H9 (cell line): ENCODE results near the gene DFFB. TPM values are rescaled to one million over a fixed set of nuclear protein-coding genes. Genes with fewer than 3 reads are reported as not detected.

Source experiments
- DNase-seq: peaks from one replicate; pipeline ENCODE4 v3.0.0-alpha.2; 2017
- H2AFZ ChIP-seq: one replicate; pipeline ENCODE4 v1.6.1; 2013; ENCODE audit warnings: mild to moderate bottlenecking, low read length, control low read depth, moderate library complexity
- H2AK5ac ChIP-seq: 2 replicates; pipeline ENCODE4 v1.6.1; 2013; ENCODE audit warnings: low read length, control low read depth, mixed read lengths; ENCODE audit not compliant: insufficient read length
- H2BK120ac ChIP-seq: one replicate; pipeline ENCODE4 v1.6.1; 2013; ENCODE audit warnings: low read depth, mild to moderate bottlenecking, low read length, control low read depth, inconsistent platforms; ENCODE audit not compliant: poor library complexity, severe bottlenecking
- H2BK12ac ChIP-seq: 2 replicates; pipeline ENCODE4 v1.6.1; 2013; ENCODE audit warnings: low read length, control low read depth, mixed read lengths, low read depth; ENCODE audit not compliant: insufficient read length
- H2BK15ac ChIP-seq: 2 replicates; pipeline ENCODE4 v1.6.1; 2013; ENCODE audit warnings: low read depth, low read length, control low read depth
- H2BK20ac ChIP-seq: one replicate; pipeline ENCODE4 v1.6.1; 2013; ENCODE audit warnings: low read depth, mild to moderate bottlenecking, low read length, control low read depth, inconsistent platforms; ENCODE audit not compliant: poor library complexity, severe bottlenecking
- H2BK5ac ChIP-seq: 2 replicates; pipeline ENCODE4 v1.6.1; 2013; ENCODE audit warnings: low read length, control low read depth, mixed read lengths; ENCODE audit not compliant: insufficient read length
- H3K14ac ChIP-seq: 2 replicates; pipeline ENCODE4 v1.6.1; 2013; ENCODE audit warnings: low read length, control low read depth; ENCODE audit not compliant: insufficient read depth
- H3K18ac ChIP-seq: 2 replicates; pipeline ENCODE4 v1.6.1; 2013; ENCODE audit warnings: low read depth, mild to moderate bottlenecking, mixed read lengths, low read length, control low read depth; ENCODE audit not compliant: insufficient read length
- H3K23ac ChIP-seq: 2 replicates; pipeline ENCODE4 v1.6.1; 2013; ENCODE audit warnings: low read length, control low read depth, mixed read lengths, low read depth; ENCODE audit not compliant: insufficient read length
- H3K23me2 ChIP-seq: 2 replicates; pipeline ENCODE4 v1.6.1; 2013; ENCODE audit warnings: low read depth, mild to moderate bottlenecking, mixed read lengths, low read length, control low read depth; ENCODE audit not compliant: insufficient read length, poor library complexity, severe bottlenecking
- H3K27ac ChIP-seq: 2 replicates; pipeline ENCODE4 v1.5.1; 2013; ENCODE audit warnings: low read length, control low read depth, mixed read lengths, low read depth; ENCODE audit not compliant: insufficient read length
- H3K27me3 ChIP-seq: 2 replicates; pipeline ENCODE4 v1.6.1; 2013; ENCODE audit warnings: low read length, control low read depth, inconsistent platforms; ENCODE audit not compliant: insufficient read depth
- H3K4ac ChIP-seq: 2 replicates; pipeline ENCODE4 v1.6.1; 2013; ENCODE audit warnings: low read depth, mild to moderate bottlenecking, control low read depth, inconsistent platforms, low read length, moderate library complexity
- H3K4me1 ChIP-seq: 2 replicates; pipeline ENCODE4 v1.6.1; 2013; ENCODE audit warnings: low read length, control low read depth, inconsistent platforms; ENCODE audit not compliant: insufficient read depth
- H3K4me2 ChIP-seq: 2 replicates; pipeline ENCODE4 v1.6.1; 2013; ENCODE audit warnings: low read length, control low read depth, mixed read lengths; ENCODE audit not compliant: insufficient read length, insufficient read depth
- H3K56ac ChIP-seq: 2 replicates; pipeline ENCODE4 v1.6.1; 2013; ENCODE audit warnings: low read depth, mild to moderate bottlenecking, mixed read lengths, low read length, control low read depth; ENCODE audit not compliant: insufficient read length
- H3K79me1 ChIP-seq: 2 replicates; pipeline ENCODE4 v1.6.1; 2013; ENCODE audit warnings: low read depth, mild to moderate bottlenecking, moderate library complexity, low read length, control low read depth, inconsistent platforms; ENCODE audit not compliant: insufficient read depth, poor library complexity, severe bottlenecking
- H3K79me2 ChIP-seq: 2 replicates; pipeline ENCODE4 v1.6.1; 2013; ENCODE audit warnings: low read length, control low read depth, inconsistent platforms; ENCODE audit not compliant: insufficient read depth
- H3K9ac ChIP-seq: 2 replicates; pipeline ENCODE4 v1.6.1; 2013; ENCODE audit warnings: low read length, control low read depth, mixed read lengths; ENCODE audit not compliant: insufficient read length; ENCODE audit errors: extremely low read depth
- H3K9me3 ChIP-seq: one replicate; pipeline ENCODE4 v1.6.1; 2013; ENCODE audit warnings: low read depth, low read length, inconsistent platforms; ENCODE audit not compliant: control insufficient read depth
- H3T11ph ChIP-seq: one replicate; pipeline ENCODE4 v1.6.1; 2013; ENCODE audit warnings: mild to moderate bottlenecking, low read length, control low read depth, inconsistent platforms
- H4K20me1 ChIP-seq: one replicate; pipeline ENCODE4 v1.6.1; 2013; ENCODE audit not compliant: control insufficient read depth, insufficient read length, insufficient read depth
- H4K5ac ChIP-seq: 2 replicates; pipeline ENCODE4 v1.6.1; 2013; ENCODE audit warnings: low read depth, mild to moderate bottlenecking, mixed read lengths, low read length, control low read depth; ENCODE audit not compliant: insufficient read length
- H4K8ac ChIP-seq: replicated peaks from 2 replicates; pipeline ENCODE4 v1.6.1; 2013; ENCODE audit warnings: low read length, control low read depth, mixed read lengths, low read depth; ENCODE audit not compliant: insufficient read length
- H4K91ac ChIP-seq: 2 replicates; pipeline ENCODE4 v1.6.1; 2013; ENCODE audit warnings: low read depth, mild to moderate bottlenecking, moderate library complexity, mixed read lengths, low read length, control low read depth; ENCODE audit not compliant: insufficient read length
- H3K27ac Mint-ChIP-seq, 3 experiments: 2 replicates in 2 of 3; 3 replicates in 1 of 3; pipeline ENCODE4 v1.8.0; 2020 to 2021; ENCODE audit warnings: mixed read lengths in 3 of 3, mild to moderate bottlenecking in 1 of 3, moderate library complexity in 1 of 3
- H3K27me3 Mint-ChIP-seq: 2 replicates; pipeline ENCODE4 v1.8.0; 2021; ENCODE audit warnings: low read depth, mild to moderate bottlenecking, moderate library complexity, mixed read lengths
- H3K36me3 Mint-ChIP-seq, 3 experiments: 2 replicates in 2 of 3; 3 replicates in 1 of 3; pipeline ENCODE4 v1.8.0; 2020 to 2021; ENCODE audit warnings: low read depth in 3 of 3, mixed read lengths in 3 of 3; ENCODE audit not compliant: insufficient read depth in 1 of 3
- H3K4me1 Mint-ChIP-seq, 2 experiments: 2 replicates each; pipeline ENCODE4 v1.8.0; 2020; ENCODE audit warnings: mixed read lengths in 2 of 2
- H3K4me3 Mint-ChIP-seq, 2 experiments: 2 replicates in 1 of 2; 3 replicates in 1 of 2; pipeline ENCODE4 v1.8.0; 2020 to 2021; ENCODE audit warnings: mild to moderate bottlenecking in 2 of 2, mixed read lengths in 2 of 2, moderate library complexity in 1 of 2
- H3K9me3 Mint-ChIP-seq, 2 experiments: 2 replicates in 1 of 2; 3 replicates in 1 of 2; pipeline ENCODE4 v1.8.0; 2020; ENCODE audit warnings: mild to moderate bottlenecking in 2 of 2, mixed read lengths in 2 of 2, moderate library complexity in 1 of 2
- CTCF ChIP-seq: fragments of 200-600 bp; sonication (generic); conservative IDR thresholded peaks from 3 replicates; pipeline ENCODE4 v1.8.0; 2021; ENCODE audit warnings: antibody characterized with exemption, mild to moderate bottlenecking
- WGBS: extraction: QIAGEN DNeasy Blood & Tissue Kit; methylation state at CpG from one replicate; pipeline ENCODE4 v1.1.7; 2013; ENCODE audit warnings: missing lambda C conversion rate, low lambda C conversion rate, mixed read lengths; ENCODE audit not compliant: insufficient read length; ENCODE audit errors: extremely low coverage; 5-methylcytosine and 5-hydroxymethylcytosine counted together
- total RNA-seq: library from RNA; stranded (reverse); gene quantifications from 2 replicates; pipeline ENCODE4 v1.2.1, GENCODE V29; 2021

The DFFB gene
- total RNA-seq, 1 experiment from 2014 or later, result 9.7 TPM

- H4K20me1 ChIP-seq, result no peaks in the 10 kb centered on the region
- no peak for TF ChIP-seq CTCF
- H3K36me3 Mint-ChIP-seq, result peaks cover 24 to 41% (median 25%) of the 10 kb centered on the region in 3 experiments
These were observed 38.1 kb downstream of the DFFB start for GRCh38 chr1:3895279-3895950.

More at GRCh38 chr1:3895279-3895950, 38.1 kb downstream of the DFFB start:
- H2BK20ac ChIP-seq, result no peak overlapping the region
- H3K23ac ChIP-seq, result no peak overlapping the region
- H3K27ac ChIP-seq, result no peak overlapping the region
- Mint-ChIP-seq H3K9me3 (peaks cover 14 to 15% of the 10 kb centered on the region in 2 experiments), H3K27me3 (no peaks in the 10 kb centered on the region; the same call in 1 of the 2 replicates), H3K4me1 (peaks cover 5 to 18% of the 10 kb centered on the region in 2 experiments), H3K27ac (peak overlapping the region in 1 of 3 experiments; percentile 77; a peak in 1 of 7 replicates), H3K4me3 (no peak overlapping the region)
- no peak overlapping the region for H3K4me2 ChIP-seq
- no peak overlapping the region for H3K9ac ChIP-seq
- no peak overlapping the region for H2BK15ac ChIP-seq
- no peak overlapping the region for H3K4ac ChIP-seq
- H3K9me3 ChIP-seq, result no peaks in the 10 kb centered on the region
- no peaks in the 10 kb centered on the region for H3K4me1 ChIP-seq
- H3K27me3 ChIP-seq, result no peaks in the 10 kb centered on the region
- no peak overlapping the region for H2BK120ac ChIP-seq
- H3K23me2 ChIP-seq, result peaks cover 7% of the 10 kb centered on the region
- peaks cover 16% of the 10 kb centered on the region for H3K79me1 ChIP-seq
- no peak overlapping the region for H4K8ac ChIP-seq
- no peak overlapping the region for H3K18ac ChIP-seq
- no peak overlapping the region for H2AFZ ChIP-seq
- no peak overlapping the region for H2BK5ac ChIP-seq
- no peak overlapping the region for H2AK5ac ChIP-seq
- peaks cover 34% of the 10 kb centered on the region; the same call in 1 of the 2 replicates for H3K79me2 ChIP-seq
- no peak overlapping the region for H4K91ac ChIP-seq
- WGBS, result no CpG with 5 or more reads among the region's 13 CpGs
- H2BK12ac ChIP-seq, result no peak overlapping the region
- no peak overlapping the region for H3T11ph ChIP-seq
- no peak for DNase-seq
- H4K5ac ChIP-seq, result no peak overlapping the region
- no peak overlapping the region for H3K14ac ChIP-seq
- H3K56ac ChIP-seq, result no peak overlapping the region
